HuH-7 (cell line): ENCODE data around the gene OARD1.

Source experiments
- DNase-seq: peaks from one replicate; pipeline ENCODE4 v3.0.0; 2011; ENCODE audit warnings: low spot score

The OARD1 gene

GRCh38 chr6:41074692-41075436 is 2.7 kb upstream of the OARD1 start:
- DNase-seq, result no peak

GRCh38 chr6:41073968-41074691 is 2.0 kb upstream of the OARD1 start:
- DNase-seq, result no peak

- DNase-seq, result peak; percentile 58
These were observed 1.2 kb upstream of the OARD1 start for GRCh38 chr6:41073203-41073967.

- DNase-seq, result peak; percentile 86
These were observed 663 bp upstream of the OARD1 start, which contains the start of gene NFYA for GRCh38 chr6:41072836-41073202. TSS of gene NFYA (plus strand) at chr6:41072974. CDS start at chr6:41079090, 6,116 bp downstream.

- no peak for DNase-seq
These were observed 644 bp downstream of the OARD1 start for GRCh38 chr6:41071501-41071922.

GRCh38 chr6:41066867-41067304 is 5.3 kb downstream of the OARD1 start:
- DNase-seq, result no peak

- DNase-seq, result no peak
These were observed 6.6 kb downstream of the OARD1 start for GRCh38 chr6:41065550-41066026.

- no peak for DNase-seq
These were observed 7.3 kb downstream of the OARD1 start for GRCh38 chr6:41064841-41065240.

GRCh38 chr6:41063884-41064285 is 8.3 kb downstream of the OARD1 start:
- DNase-seq, result no peak

GRCh38 chr6:41062056-41062455 is 10.1 kb downstream of the OARD1 start:
- no peak for DNase-seq

- no peak for DNase-seq
These were observed 10.9 kb downstream of the OARD1 start for GRCh38 chr6:41061196-41061726.

- no peak for DNase-seq
These were observed 12.6 kb downstream of the OARD1 start for GRCh38 chr6:41059556-41059955.

- no peak for DNase-seq
These were observed 13.4 kb downstream of the OARD1 start for GRCh38 chr6:41058783-41059181.

- DNase-seq, result no peak
These were observed 15.2 kb downstream of the OARD1 start for GRCh38 chr6:41056768-41057490.

GRCh38 chr6:41055149-41055548 is 17.0 kb downstream of the OARD1 start:
- DNase-seq, result no peak

GRCh38 chr6:41054511-41054910 is 17.6 kb downstream of the OARD1 start:
- no peak for DNase-seq

- no peak for DNase-seq
These were observed 19.1 kb downstream of the OARD1 start, which contains the start of gene APOBEC2 for GRCh38 chr6:41053041-41053440. TSS of gene APOBEC2 (plus strand) at chr6:41053202. CDS start at chr6:41053348, 146 bp downstream.

GRCh38 chr6:41051873-41052272 is 20.3 kb downstream of the OARD1 start:
- DNase-seq, result no peak

GRCh38 chr6:41050536-41050935 is 21.6 kb downstream of the OARD1 start:
- no peak for DNase-seq

GRCh38 chr6:41049955-41050354 is 22.2 kb downstream of the OARD1 start:
- no peak for DNase-seq

- no peak for DNase-seq
These were observed 22.6 kb downstream of the OARD1 start for GRCh38 chr6:41049521-41049920.
